NCI-H2227 (cell line): ENCODE results near the gene PIGBOS1.
A peak's percentile ranks its signal among the peaks of the same experiment; 100 is the strongest.

Source experiments
- DNase-seq: peaks from one replicate; lab custom pipeline; 2025; ENCODE audit not compliant: unreplicated experiment; lab: John Stamatoyannopoulos, UW

PIGBOS1 gene

DNA sequence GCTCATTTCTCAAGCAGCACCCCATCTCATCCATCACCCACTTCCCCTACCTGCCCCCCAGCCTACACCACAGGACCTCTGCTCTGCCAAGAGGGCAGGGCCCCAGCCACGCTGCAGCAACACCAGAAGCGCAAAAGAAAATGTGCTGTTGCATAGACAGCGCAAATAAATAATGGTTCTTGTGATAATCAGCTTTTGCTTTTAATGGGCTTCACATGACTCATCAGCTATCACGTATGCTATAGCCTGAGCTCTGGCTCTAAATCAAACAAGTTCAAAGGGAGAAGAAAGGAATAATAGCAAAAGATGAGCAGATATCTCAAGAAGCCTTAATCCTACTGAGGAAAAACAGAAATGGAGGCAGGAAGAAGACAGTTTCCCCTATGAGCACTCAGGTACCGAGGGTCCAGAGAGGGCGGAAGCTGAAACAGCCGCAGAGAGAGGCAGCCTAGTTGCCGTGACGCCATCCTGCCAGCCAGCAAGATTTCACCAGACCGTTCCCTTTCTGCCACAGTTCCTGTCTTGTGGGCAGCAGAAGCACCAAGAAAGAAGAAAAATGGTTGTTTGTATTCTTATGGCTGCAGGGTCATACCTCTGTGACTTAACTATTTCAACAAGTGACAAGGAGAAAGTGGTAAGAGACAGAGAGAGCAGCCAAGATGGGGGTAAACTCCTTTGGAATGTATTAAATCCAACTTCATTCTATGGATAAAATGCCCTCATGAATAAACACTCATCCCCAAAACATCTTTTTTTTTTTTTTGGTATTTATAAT is 51.3 kb downstream of the PIGBOS1 start:
- peak; percentile 36 for DNase-seq
